ENCODE data around the gene TGM5.
A peak's percentile ranks its signal among the peaks of the same experiment; 100 is the strongest.

TGM5 gene

DNA sequence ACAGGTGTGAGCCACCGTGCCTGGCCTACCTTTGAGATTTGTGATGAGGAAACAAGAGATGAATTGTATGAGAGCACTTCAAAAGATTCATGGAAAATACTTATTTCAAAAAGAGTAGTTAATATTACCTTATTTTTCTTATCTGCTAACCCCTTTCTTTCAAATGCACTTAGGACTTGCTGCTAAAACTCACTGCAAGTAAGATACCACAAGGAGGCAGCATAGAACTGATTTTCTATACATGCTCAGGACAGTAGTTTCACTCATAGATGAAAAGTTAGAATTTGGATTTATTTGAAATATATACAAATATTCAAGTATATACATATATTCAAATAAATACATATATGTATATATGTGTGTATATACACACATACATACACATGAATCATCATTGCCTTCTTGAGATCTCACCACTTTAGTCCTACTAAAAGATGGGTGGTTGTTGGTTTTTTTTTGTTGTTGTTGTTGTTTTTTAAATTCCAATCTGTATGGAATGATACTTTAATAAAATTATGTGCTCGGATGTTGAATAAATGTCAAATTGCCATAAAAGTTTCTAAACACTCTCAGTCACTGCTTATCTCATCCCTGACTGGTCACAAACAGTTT lies 79.1 kb downstream of the TGM5 start:
- peak; percentile 4 for DNase-seq

- DNase-seq: no peak
Measured at GRCh38 chr15:43186003-43186353, 80.8 kb downstream of the TGM5 start.

GRCh38 chr15:43185157-43186002 lies 81.3 kb downstream of the TGM5 start, which contains the start of gene CCNDBP1:
TSS of gene CCNDBP1 (plus strand) at chr15:43185403. CDS start at chr15:43185499, 96 bp downstream.
- peak; percentile 68 for DNase-seq

DNA sequence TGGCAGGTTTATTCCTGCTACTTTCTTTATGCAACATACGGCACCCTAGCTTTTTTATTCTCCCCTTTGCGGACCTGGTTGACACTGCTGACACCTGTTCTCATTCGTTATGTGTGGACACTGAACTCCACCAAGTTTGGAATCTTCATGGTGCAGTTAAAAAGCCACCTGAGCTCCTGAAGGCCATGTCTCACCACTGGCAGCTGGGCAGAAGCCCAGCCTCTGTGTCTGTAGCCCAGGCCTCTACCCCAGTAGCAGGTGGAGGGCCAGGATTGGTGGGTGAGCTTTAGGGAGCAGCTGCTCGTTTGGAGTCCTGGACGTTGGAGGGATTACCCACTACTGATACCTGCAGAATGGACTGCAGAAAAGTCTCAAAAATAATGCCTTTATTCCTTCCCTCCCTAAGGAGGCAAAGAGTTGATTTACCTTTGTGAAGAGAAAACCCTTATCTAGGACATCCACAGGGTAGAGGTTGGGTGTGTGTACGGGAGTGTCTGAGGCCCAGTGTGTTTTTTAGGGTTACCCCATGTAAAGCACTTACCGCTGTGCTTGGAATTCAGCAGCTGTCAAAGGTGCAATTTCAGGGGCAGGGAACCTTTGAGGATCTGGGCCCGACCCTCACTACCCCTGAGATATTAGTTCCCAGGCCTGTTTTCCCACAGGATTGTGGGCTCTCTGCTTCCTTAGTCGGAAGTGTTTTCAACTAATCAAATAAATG lies 82.2 kb downstream of the TGM5 start:
- no peak for DNase-seq

GRCh38 chr15:43183270-43183669 lies 83.5 kb downstream of the TGM5 start:
- DNase-seq: no peak

Data from NCI-H524 treated with DMSO at 0.1 percent for 48 hours (cell line).